Right lobe of liver (tissue), 4 donors: ENCODE measurements around the gene KIF20B.

Experiments used
- POLR2A ChIP-seq: fragments of 450-650 bp; IDR thresholded peaks from one replicate; pipeline ENCODE4 v1.6.1; 2017; ENCODE audit warnings: antibody characterized with exemption, mild to moderate bottlenecking
- TF ChIP-seq, protein P1 (sequence below), 4 donors: fragments of 200-600 bp in 3 of 4; fragments of 450-650 bp in 1 of 4; IDR thresholded peaks; one replicate each; pipeline versions ENCODE4 v1.5.1 to v1.8.0; 2016 to 2022; ENCODE audit warnings: antibody characterized with exemption in 4 of 4, mild to moderate bottlenecking in 2 of 4
- donor health status: DM: no; HTN: no; CAD: no.
- donor health status: DM: no; HTN: no; CAD: no.
- donor health status: DM: no; HTN: yes; CAD: no.

- TF ChIP-seq, protein P1, sequence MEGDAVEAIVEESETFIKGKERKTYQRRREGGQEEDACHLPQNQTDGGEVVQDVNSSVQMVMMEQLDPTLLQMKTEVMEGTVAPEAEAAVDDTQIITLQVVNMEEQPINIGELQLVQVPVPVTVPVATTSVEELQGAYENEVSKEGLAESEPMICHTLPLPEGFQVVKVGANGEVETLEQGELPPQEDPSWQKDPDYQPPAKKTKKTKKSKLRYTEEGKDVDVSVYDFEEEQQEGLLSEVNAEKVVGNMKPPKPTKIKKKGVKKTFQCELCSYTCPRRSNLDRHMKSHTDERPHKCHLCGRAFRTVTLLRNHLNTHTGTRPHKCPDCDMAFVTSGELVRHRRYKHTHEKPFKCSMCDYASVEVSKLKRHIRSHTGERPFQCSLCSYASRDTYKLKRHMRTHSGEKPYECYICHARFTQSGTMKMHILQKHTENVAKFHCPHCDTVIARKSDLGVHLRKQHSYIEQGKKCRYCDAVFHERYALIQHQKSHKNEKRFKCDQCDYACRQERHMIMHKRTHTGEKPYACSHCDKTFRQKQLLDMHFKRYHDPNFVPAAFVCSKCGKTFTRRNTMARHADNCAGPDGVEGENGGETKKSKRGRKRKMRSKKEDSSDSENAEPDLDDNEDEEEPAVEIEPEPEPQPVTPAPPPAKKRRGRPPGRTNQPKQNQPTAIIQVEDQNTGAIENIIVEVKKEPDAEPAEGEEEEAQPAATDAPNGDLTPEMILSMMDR (IDR thresholded peaks at IDR 0.05) = no peak
- no peak for TF ChIP-seq POLR2A
Measured at GRCh38 chr10:89665302-89665701, 36.1 kb upstream of the KIF20B start.
